ENCODE results near the gene YPEL3. TPM values are rescaled to one million over a fixed set of nuclear protein-coding genes. Genes with fewer than 3 reads are reported as not detected.

The YPEL3 gene
- total and polyA plus RNA-seq, 4 donors = 30.6 to 142 (median 85.8) TPM

GRCh38 chr16:30112197-30113030 is 16.4 kb upstream of the YPEL3 start:
- Histone ChIP-seq H3K4me1 (ENCODE audit: control insufficient read depth, insufficient read depth, low read length) (no peaks in the 10 kb centered on the region), H3K4me3 (ENCODE audit: low read depth, low read length) (no peak overlapping the region), H3K36me3 (ENCODE audit: control insufficient read depth, insufficient read depth, low read length) (peaks cover 90% of the 10 kb centered on the region), H3K27ac (ENCODE audit: low read depth, low read length) (no peak overlapping the region), H3K27me3 (ENCODE audit: control insufficient read depth, insufficient read depth, low read length) (no peaks in the 10 kb centered on the region), H3K9me3 (ENCODE audit: control insufficient read depth, insufficient read depth, low read length) (no peaks in the 10 kb centered on the region)
- peak in 1 of 6 donors; percentile 8 for DNase-seq (ENCODE audit: low read depth in 4 of 6, low spot score in 6 of 6)
- 71% methylated on average over 22 of the region's 29 CpGs for WGBS (ENCODE audit: insufficient coverage)

DNA sequence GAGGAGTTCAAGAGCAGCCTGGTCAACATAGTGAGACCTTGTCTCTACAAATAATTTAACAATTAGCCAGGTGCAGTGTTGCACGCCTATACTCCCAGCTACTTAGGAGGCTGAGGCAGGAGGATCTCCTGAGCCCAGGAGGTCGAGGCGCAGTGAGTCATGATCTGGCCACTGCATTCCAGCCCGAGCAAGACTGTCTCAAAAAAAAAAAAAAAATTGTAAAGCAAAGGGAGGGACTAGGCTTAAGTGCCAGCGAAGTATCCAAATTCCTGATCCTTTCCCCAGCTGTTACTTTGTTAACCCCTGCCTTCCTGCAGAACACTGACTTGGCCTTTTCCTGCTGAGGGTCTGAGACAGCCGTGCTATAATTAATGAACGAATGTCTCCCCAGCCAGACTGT is 14.6 kb upstream of the YPEL3 start:
- Histone ChIP-seq H3K36me3 (ENCODE audit: control insufficient read depth, insufficient read depth, low read length) (peaks cover 86% of the 10 kb centered on the region), H3K4me1 (ENCODE audit: control insufficient read depth, insufficient read depth, low read length) (no peaks in the 10 kb centered on the region), H3K27me3 (ENCODE audit: control insufficient read depth, insufficient read depth, low read length) (no peaks in the 10 kb centered on the region), H3K27ac (ENCODE audit: low read depth, low read length) (no peak overlapping the region), H3K9me3 (ENCODE audit: control insufficient read depth, insufficient read depth, low read length) (no peaks in the 10 kb centered on the region), H3K4me3 (ENCODE audit: low read depth, low read length) (no peak overlapping the region)
- no peak for DNase-seq (ENCODE audit: low read depth in 4 of 6, low spot score in 6 of 6)
- 60% methylated on average over 1 of the region's 7 CpGs for WGBS (ENCODE audit: insufficient coverage)

GRCh38 chr16:30108059-30108850 is 12.2 kb upstream of the YPEL3 start:
- no peaks in the 10 kb centered on the region for H3K9me3 ChIP-seq (ENCODE audit: control insufficient read depth, insufficient read depth, low read length)
- no peak for DNase-seq (ENCODE audit: low read depth in 4 of 6, low spot score in 6 of 6)
- peaks cover 76% of the 10 kb centered on the region for H3K36me3 ChIP-seq (ENCODE audit: control insufficient read depth, insufficient read depth, low read length)
- no peaks in the 10 kb centered on the region for H3K4me1 ChIP-seq (ENCODE audit: control insufficient read depth, insufficient read depth, low read length)
- H3K4me3 ChIP-seq (ENCODE audit: low read depth, low read length) = no peak overlapping the region
- WGBS (ENCODE audit: insufficient coverage) = 89% methylated on average over 5 of the region's 15 CpGs
- H3K27me3 ChIP-seq (ENCODE audit: control insufficient read depth, insufficient read depth, low read length) = no peaks in the 10 kb centered on the region
- no peak overlapping the region for H3K27ac ChIP-seq (ENCODE audit: low read depth, low read length)

DNA sequence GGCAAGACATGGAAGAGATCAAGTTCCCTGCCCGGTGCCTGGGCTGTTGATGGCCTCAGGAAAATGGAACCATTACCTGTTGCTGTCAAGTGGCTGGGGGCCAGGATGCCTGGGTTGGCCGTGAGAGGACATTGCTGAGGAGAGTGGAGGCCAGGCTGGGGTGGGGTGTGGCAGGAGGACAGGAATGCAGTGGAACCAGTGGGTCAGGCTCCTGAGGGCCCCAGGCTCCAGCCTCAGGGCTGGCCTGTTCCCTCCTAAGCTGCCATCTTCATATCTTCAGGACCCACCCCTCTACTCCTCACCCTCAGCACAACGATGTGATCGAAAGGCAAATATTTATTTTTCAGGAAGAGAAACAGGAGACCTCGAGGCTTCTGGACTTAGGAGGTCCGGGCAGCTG is 8.5 kb upstream of the YPEL3 start:
- 81% methylated on average over 6 of the region's 6 CpGs for whole genome bisulfite sequencing (ENCODE audit: insufficient coverage)
- no peak for DNase-seq (ENCODE audit: low read depth in 4 of 6, low spot score in 6 of 6)
- H3K27ac ChIP-seq (ENCODE audit: low read depth, low read length) = no peak overlapping the region

GRCh38 chr16:30104090-30104489 is 8.1 kb upstream of the YPEL3 start:
- WGBS (ENCODE audit: insufficient coverage) = 86% methylated on average over 4 of the region's 4 CpGs
- no peak overlapping the region for H3K4me3 ChIP-seq (ENCODE audit: low read depth, low read length)
- no peak for DNase-seq (ENCODE audit: low read depth in 4 of 6, low spot score in 6 of 6)
- H3K36me3 ChIP-seq (ENCODE audit: control insufficient read depth, insufficient read depth, low read length) = peaks cover 40% of the 10 kb centered on the region
- no peaks in the 10 kb centered on the region for H3K27me3 ChIP-seq (ENCODE audit: control insufficient read depth, insufficient read depth, low read length)
- H3K27ac ChIP-seq (ENCODE audit: low read depth, low read length) = no peak overlapping the region
- H3K4me1 ChIP-seq (ENCODE audit: control insufficient read depth, insufficient read depth, low read length) = no peaks in the 10 kb centered on the region
- H3K9me3 ChIP-seq (ENCODE audit: control insufficient read depth, insufficient read depth, low read length) = peaks cover 1% of the 10 kb centered on the region

More for the DNA sequence above, 8.5 kb upstream of the YPEL3 start:
- H3K4me1 ChIP-seq (ENCODE audit: control insufficient read depth, insufficient read depth, low read length) = no peaks in the 10 kb centered on the region
- H3K9me3 ChIP-seq (ENCODE audit: control insufficient read depth, insufficient read depth, low read length) = peaks cover 1% of the 10 kb centered on the region
- H3K4me3 ChIP-seq (ENCODE audit: low read depth, low read length) = no peak overlapping the region
- peaks cover 44% of the 10 kb centered on the region for H3K36me3 ChIP-seq (ENCODE audit: control insufficient read depth, insufficient read depth, low read length)
- no peaks in the 10 kb centered on the region for H3K27me3 ChIP-seq (ENCODE audit: control insufficient read depth, insufficient read depth, low read length)

DNA sequence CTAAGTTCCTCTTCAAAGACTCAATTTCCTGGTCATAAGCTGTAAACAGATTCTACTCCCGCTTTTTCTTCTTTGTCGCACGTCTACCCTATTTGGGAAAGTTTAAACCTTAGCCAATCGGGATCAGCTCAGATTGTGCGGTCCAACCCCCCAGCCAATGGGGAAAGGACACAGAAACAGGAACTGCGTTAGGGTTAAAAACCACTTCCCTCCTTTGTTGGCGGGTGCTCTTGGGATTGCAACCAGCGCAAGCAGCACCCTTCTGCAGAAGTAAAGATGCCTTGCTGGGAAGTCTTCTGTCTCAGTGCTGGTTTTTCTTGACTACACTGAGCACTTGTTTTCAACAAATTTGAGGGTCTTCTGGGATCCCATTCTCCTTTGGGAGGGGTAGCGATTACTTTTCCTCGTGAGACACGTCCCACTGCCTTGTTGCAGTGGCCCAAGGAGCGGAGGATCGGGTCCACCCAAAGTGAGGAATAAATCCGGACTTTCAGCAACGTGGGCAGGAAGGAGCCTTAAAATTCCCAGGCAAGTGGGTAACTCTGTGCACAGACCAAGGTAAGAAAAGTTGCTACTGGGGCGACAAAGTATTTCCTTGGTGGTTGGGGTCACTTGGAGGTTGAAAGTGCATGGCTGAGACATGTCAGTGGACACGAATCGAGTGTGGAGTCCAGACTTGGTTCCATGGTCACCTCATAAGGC is 1.0 kb upstream of the YPEL3 start:
- peaks cover 1% of the 10 kb centered on the region for H3K9me3 ChIP-seq (ENCODE audit: control insufficient read depth, insufficient read depth, low read length)
- H3K27me3 ChIP-seq (ENCODE audit: control insufficient read depth, insufficient read depth, low read length) = no peaks in the 10 kb centered on the region
- 93% methylated on average over 16 of the region's 18 CpGs for WGBS (ENCODE audit: insufficient coverage)
- H3K36me3 ChIP-seq (ENCODE audit: control insufficient read depth, insufficient read depth, low read length) = peaks cover 26% of the 10 kb centered on the region
- no peak for DNase-seq (ENCODE audit: low read depth in 4 of 6, low spot score in 6 of 6)
- H3K4me1 ChIP-seq (ENCODE audit: control insufficient read depth, insufficient read depth, low read length) = peaks cover 34% of the 10 kb centered on the region
- peak overlapping the region; percentile 54 for H3K4me3 ChIP-seq (ENCODE audit: low read depth, low read length)
- peak overlapping the region; percentile 92 for H3K27ac ChIP-seq (ENCODE audit: low read depth, low read length)

GRCh38 chr16:30095166-30096078 is 591 bp downstream of the YPEL3 start:
- 17% methylated on average over 42 of the region's 47 CpGs for WGBS (ENCODE audit: insufficient coverage)
- peak in 1 of 6 donors; percentile 28 for DNase-seq (ENCODE audit: low read depth in 4 of 6, low spot score in 6 of 6)
- Histone ChIP-seq H3K27ac (ENCODE audit: low read depth, low read length) (peak overlapping the region; percentile 86), H3K27me3 (ENCODE audit: control insufficient read depth, insufficient read depth, low read length) (no peaks in the 10 kb centered on the region), H3K9me3 (ENCODE audit: control insufficient read depth, insufficient read depth, low read length) (no peaks in the 10 kb centered on the region), H3K36me3 (ENCODE audit: control insufficient read depth, insufficient read depth, low read length) (peaks cover 26% of the 10 kb centered on the region), H3K4me3 (ENCODE audit: low read depth, low read length) (peak overlapping the region; percentile 67), H3K4me1 (ENCODE audit: control insufficient read depth, insufficient read depth, low read length) (peaks cover 49% of the 10 kb centered on the region)

DNA sequence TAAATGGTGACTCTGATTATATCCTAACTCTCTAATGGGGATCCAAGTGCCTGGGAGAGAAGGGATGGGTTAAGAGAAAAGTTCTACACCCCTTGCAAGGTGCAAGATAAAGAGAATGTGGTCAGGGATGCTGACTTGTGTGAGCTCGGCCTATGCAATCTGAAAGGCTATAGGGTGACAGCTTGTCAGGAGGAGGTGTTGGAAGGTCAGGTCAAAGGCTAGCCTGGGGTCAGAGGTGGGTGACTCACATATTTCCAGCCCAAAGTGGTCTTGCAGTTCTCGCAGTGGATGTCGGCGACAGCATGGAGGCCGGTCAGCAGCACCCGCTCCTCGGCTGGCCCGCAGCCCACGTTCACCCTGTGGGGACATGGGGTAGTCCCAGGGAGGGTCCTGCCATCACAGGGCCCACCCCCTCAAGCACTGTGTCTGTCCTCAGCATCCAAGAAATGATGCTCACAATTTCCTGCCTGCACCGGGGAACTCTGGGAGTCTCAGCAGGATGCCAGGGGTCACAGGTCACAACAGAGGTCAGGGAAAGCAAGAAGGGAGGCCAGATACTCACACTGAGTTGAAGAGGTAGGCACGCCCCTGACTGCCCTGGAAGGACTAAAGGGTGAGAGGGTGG is 1.4 kb downstream of the YPEL3 start:
- H3K4me1 ChIP-seq (ENCODE audit: control insufficient read depth, insufficient read depth, low read length) = peaks cover 49% of the 10 kb centered on the region
- peak overlapping the region; percentile 67 for H3K4me3 ChIP-seq (ENCODE audit: low read depth, low read length)
- H3K9me3 ChIP-seq (ENCODE audit: control insufficient read depth, insufficient read depth, low read length) = no peaks in the 10 kb centered on the region
- H3K36me3 ChIP-seq (ENCODE audit: control insufficient read depth, insufficient read depth, low read length) = peaks cover 26% of the 10 kb centered on the region
- no peaks in the 10 kb centered on the region for H3K27me3 ChIP-seq (ENCODE audit: control insufficient read depth, insufficient read depth, low read length)
- DNase-seq (ENCODE audit: low read depth in 4 of 6, low spot score in 6 of 6) = no peak
- H3K27ac ChIP-seq (ENCODE audit: low read depth, low read length) = peak overlapping the region; percentile 86
- WGBS (ENCODE audit: insufficient coverage) = 76% methylated on average over 11 of the region's 11 CpGs
